ENCODE measurements around the gene CYTH2. TPM values are rescaled to one million over a fixed set of nuclear protein-coding genes. Genes with fewer than 3 reads are reported as not detected.

The CYTH2 gene
- polyA plus RNA-seq, 3 donors, result 21.3 to 48.2 (median 21.7) TPM

DNA sequence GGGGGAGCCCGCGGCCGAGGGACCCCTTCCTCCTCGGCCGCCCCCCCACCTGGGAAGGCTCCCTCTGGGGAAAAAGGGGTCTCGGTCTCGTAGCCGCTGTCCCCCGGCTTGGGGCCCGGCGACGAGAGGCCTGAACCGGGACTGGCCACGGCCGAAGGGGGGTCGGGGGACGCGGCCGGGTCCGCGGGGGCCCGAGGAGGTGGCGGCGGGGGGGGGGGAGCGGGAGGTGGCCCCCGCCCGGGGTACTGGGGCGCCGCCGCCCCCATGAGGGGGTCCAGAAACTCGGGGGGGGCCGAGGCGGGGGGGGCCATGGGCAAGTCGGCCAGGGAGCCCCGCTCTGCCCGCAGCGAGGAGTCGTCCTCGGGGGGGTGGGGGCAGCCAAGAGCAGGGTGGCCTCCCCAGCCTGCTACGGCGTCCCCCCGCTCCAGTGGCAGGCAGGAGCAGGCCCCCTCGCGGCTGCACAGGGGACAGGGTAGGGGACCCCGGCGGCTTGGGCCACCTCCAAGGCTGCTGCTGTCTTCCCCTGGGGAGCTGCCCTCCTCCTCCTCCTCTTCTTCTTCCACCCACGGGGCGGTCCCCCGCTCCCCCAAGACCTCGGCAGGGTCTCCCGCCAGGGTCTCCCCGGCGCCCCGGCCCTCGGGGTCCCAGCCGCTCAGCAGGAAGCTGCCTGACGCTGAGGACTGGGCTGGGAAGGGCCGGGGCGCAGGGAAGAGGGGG lies 29.6 kb downstream of the CYTH2 start:
- peaks cover 29 to 43% of the 10 kb centered on the region in 2 donors for H3K4me1 ChIP-seq (ENCODE audit: control insufficient read depth in 1 of 2, insufficient read depth in 2 of 2, low read length in 2 of 2)
- intact Hi-C loops (cut with micrococcal nuclease), result no loop called here
- H3K27me3 Mint-ChIP-seq (ENCODE audit: low read depth in 3 of 3), result peaks cover 36 to 78% (median 41%) of the 10 kb centered on the region in 3 donors

DNA sequence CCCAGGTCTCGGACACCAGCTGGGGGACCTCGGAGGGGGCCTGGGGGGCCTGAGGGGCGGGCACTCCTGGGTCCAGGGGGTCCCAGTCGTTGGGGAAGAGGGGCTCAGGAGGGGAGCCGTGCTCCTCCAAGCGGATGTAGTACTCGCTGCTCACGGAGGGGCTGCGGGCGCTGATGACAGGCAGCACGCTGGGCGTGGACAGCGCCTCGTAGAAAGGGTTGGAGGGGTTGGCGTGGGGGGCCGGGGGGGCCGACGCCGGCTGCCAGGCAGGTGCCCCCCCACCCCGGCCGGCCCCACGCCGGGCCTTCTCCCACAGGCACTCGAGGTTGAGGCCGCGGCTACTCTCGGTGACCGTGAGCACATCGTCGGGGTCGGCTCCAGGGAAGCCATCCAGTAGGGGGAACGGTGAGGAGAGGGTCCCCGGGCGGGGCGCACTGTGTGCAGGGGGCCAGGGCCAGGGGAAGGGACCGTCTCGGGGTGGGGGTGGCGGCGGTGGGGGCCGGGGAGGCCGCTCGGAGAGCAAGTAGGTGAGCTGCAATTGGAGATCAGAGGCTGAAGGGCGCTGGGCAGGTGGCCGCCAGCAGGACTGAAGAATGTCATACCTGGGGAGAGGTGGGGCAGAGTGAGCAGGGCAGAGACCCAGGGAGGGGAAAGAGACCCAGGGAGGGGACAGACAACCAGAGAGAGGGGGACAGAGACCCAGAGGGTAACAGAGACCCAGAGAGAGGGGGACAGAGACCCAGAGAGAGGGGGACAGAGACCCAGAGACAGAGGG lies 30.3 kb downstream of the CYTH2 start:
- Histone ChIP-seq H3K27me3 (ENCODE audit: control insufficient read depth in 2 of 2, insufficient read depth in 2 of 2, low read length in 2 of 2) (peaks cover 14 to 45% of the 10 kb centered on the region in 2 donors), H4K20me1 (ENCODE audit: insufficient read depth, low read length) (no peaks in the 10 kb centered on the region), H3K36me3 (replicated peaks in 1 of 2; ENCODE audit: control insufficient read depth in 1 of 2, insufficient read depth in 2 of 2, low read length in 2 of 2) (no peaks in the 10 kb centered on the region), H2AFZ (ENCODE audit: insufficient read depth, low read depth, low read length, poor library complexity, severe bottlenecking) (no peak overlapping the region), H3K9ac (ENCODE audit: insufficient read depth, low read length, poor library complexity, severe bottlenecking) (no peak overlapping the region), H3K79me2 (ENCODE audit: insufficient read depth, low read length) (no peaks in the 10 kb centered on the region), H3K4me2 (replicated peaks; ENCODE audit: extremely low read depth, low read length, poor library complexity, severe bottlenecking) (no peak overlapping the region), H3K27ac (ENCODE audit: low read depth in 1 of 2, low read length in 2 of 2) (no peak overlapping the region), H3K9me3 (replicated peaks in 1 of 2; ENCODE audit: control insufficient read depth in 1 of 2, insufficient read depth in 1 of 2, low read length in 2 of 2) (no peaks in the 10 kb centered on the region), H3K4me1 (ENCODE audit: control insufficient read depth in 1 of 2, insufficient read depth in 2 of 2, low read length in 2 of 2) (peaks cover 23 to 35% of the 10 kb centered on the region in 2 donors), H3K4me3 (replicated peaks in 1 of 3; ENCODE audit: low read depth in 2 of 3, low read length in 3 of 3) (no peak overlapping the region)
- peaks cover 35% of the 10 kb centered on the region for H3K4me1 Mint-ChIP-seq
- peaks cover 32 to 72% (median 38%) of the 10 kb centered on the region in 3 donors for H3K27me3 Mint-ChIP-seq (ENCODE audit: low read depth in 3 of 3)
- peaks cover 0 to 3% of the 10 kb centered on the region in 2 donors for H3K36me3 Mint-ChIP-seq
- H3K9me3 Mint-ChIP-seq, result peaks cover 0 to 13% (median 5%) of the 10 kb centered on the region in 7 donors
- H3K4me3 Mint-ChIP-seq, result peak overlapping the region in 1 of 2 donors; percentile 76
- DNase-seq, result no peak
- TF ChIP-seq, protein P1, sequence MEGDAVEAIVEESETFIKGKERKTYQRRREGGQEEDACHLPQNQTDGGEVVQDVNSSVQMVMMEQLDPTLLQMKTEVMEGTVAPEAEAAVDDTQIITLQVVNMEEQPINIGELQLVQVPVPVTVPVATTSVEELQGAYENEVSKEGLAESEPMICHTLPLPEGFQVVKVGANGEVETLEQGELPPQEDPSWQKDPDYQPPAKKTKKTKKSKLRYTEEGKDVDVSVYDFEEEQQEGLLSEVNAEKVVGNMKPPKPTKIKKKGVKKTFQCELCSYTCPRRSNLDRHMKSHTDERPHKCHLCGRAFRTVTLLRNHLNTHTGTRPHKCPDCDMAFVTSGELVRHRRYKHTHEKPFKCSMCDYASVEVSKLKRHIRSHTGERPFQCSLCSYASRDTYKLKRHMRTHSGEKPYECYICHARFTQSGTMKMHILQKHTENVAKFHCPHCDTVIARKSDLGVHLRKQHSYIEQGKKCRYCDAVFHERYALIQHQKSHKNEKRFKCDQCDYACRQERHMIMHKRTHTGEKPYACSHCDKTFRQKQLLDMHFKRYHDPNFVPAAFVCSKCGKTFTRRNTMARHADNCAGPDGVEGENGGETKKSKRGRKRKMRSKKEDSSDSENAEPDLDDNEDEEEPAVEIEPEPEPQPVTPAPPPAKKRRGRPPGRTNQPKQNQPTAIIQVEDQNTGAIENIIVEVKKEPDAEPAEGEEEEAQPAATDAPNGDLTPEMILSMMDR (IDR thresholded peaks at IDR 0.05), result no peak
- H3K27ac Mint-ChIP-seq, result no peak overlapping the region
- 76% methylated on average over 31 of the region's 44 CpGs for WGBS (ENCODE audit: insufficient coverage)
- intact Hi-C loops (cut with micrococcal nuclease), result no loop called here

More for the DNA sequence above, 29.6 kb downstream of the CYTH2 start:
- WGBS (ENCODE audit: insufficient coverage), result 34% methylated on average over 29 of the region's 59 CpGs
- H3K27ac Mint-ChIP-seq, result no peak overlapping the region
- Histone ChIP-seq H4K20me1 (ENCODE audit: insufficient read depth, low read length) (no peaks in the 10 kb centered on the region), H2AFZ (ENCODE audit: insufficient read depth, low read depth, low read length, poor library complexity, severe bottlenecking) (no peak overlapping the region), H3K4me3 (replicated peaks in 1 of 3; ENCODE audit: low read depth in 2 of 3, low read length in 3 of 3) (no peak overlapping the region), H3K79me2 (ENCODE audit: insufficient read depth, low read length) (no peaks in the 10 kb centered on the region), H3K9me3 (replicated peaks in 1 of 2; ENCODE audit: control insufficient read depth in 1 of 2, insufficient read depth in 1 of 2, low read length in 2 of 2) (no peaks in the 10 kb centered on the region), H3K9ac (ENCODE audit: insufficient read depth, low read length, poor library complexity, severe bottlenecking) (no peak overlapping the region), H3K36me3 (replicated peaks in 1 of 2; ENCODE audit: control insufficient read depth in 1 of 2, insufficient read depth in 2 of 2, low read length in 2 of 2) (no peaks in the 10 kb centered on the region), H3K27ac (ENCODE audit: low read depth in 1 of 2, low read length in 2 of 2) (no peak overlapping the region), H3K4me2 (replicated peaks; ENCODE audit: extremely low read depth, low read length, poor library complexity, severe bottlenecking) (no peak overlapping the region), H3K27me3 (ENCODE audit: control insufficient read depth in 2 of 2, insufficient read depth in 2 of 2, low read length in 2 of 2) (peaks cover 14 to 51% of the 10 kb centered on the region in 2 donors)
- peaks cover 36% of the 10 kb centered on the region for H3K4me1 Mint-ChIP-seq
- DNase-seq, result no peak
- TF ChIP-seq, protein P1 (IDR thresholded peaks at IDR 0.05), result no peak
- H3K9me3 Mint-ChIP-seq, result peaks cover 0 to 15% (median 5%) of the 10 kb centered on the region in 7 donors
- H3K36me3 Mint-ChIP-seq, result peaks cover 0 to 3% of the 10 kb centered on the region in 2 donors
- no peak overlapping the region for H3K4me3 Mint-ChIP-seq
